ENCODE measurements around the gene VSTM4.

The VSTM4 gene

DNA sequence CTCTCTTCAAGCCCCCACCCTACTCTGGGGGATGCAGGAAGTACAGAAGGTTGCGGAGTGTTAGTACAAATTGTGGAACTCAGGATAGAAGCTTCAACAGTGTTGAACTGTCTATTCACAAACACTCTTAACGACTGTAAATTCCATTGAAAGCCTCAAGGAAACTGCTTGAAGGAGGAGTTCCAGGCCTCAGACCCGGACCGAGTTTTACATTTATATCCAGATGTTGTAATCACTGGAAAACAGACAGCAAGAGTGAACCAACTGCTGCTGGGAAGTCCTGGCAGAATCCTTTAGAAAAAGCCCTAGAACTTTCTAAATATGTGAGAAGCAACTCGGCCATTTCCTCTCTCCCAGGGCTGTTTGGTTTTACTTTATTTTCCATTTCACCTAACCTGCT lies 91.6 kb downstream of the VSTM4 start:
- no peak for TF ChIP-seq EP300 (IDR thresholded peaks at IDR 0.05; ENCODE audit: borderline replicate concordance)
- no peak for TF ChIP-seq FOXM1 (IDR thresholded peaks at IDR 0.05; ENCODE audit: borderline replicate concordance, low read depth)
- no peak for TF ChIP-seq CEBPB (IDR thresholded peaks at IDR 0.05)
- no peak for TF ChIP-seq CREB1 (IDR thresholded peaks at IDR 0.05; ENCODE audit: low read depth)
- TF ChIP-seq, protein P1, sequence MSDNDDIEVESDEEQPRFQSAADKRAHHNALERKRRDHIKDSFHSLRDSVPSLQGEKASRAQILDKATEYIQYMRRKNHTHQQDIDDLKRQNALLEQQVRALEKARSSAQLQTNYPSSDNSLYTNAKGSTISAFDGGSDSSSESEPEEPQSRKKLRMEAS (IDR thresholded peaks at IDR 0.05), result no peak
- TF ChIP-seq TCF12 (IDR thresholded peaks at IDR 0.05; ENCODE audit: low read depth), result no peak
- no peak for TF ChIP-seq YY1 (IDR thresholded peaks at IDR 0.05; ENCODE audit: low read depth)
- TF ChIP-seq TAF1 (IDR thresholded peaks at IDR 0.05; ENCODE audit: low read depth), result no peak
- TF ChIP-seq NFIC (IDR thresholded peaks at IDR 0.05), result no peak
- no peak for TF ChIP-seq REST (IDR thresholded peaks at IDR 0.05; ENCODE audit: low read depth)
- no peak for TF ChIP-seq RAD21 (IDR thresholded peaks at IDR 0.05; ENCODE audit: low read depth)
- TF ChIP-seq, protein P2, sequence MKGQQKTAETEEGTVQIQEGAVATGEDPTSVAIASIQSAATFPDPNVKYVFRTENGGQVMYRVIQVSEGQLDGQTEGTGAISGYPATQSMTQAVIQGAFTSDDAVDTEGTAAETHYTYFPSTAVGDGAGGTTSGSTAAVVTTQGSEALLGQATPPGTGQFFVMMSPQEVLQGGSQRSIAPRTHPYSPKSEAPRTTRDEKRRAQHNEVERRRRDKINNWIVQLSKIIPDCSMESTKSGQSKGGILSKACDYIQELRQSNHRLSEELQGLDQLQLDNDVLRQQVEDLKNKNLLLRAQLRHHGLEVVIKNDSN (IDR thresholded peaks at IDR 0.05), result no peak
- no peak for TF ChIP-seq TEAD4 (IDR thresholded peaks at IDR 0.05)
- no peak for TF ChIP-seq ZBTB7A (IDR thresholded peaks at IDR 0.05; ENCODE audit: low read depth)

- TF ChIP-seq REST (IDR thresholded peaks at IDR 0.05; ENCODE audit: low read depth) (no peak), FOXM1 (IDR thresholded peaks at IDR 0.05; ENCODE audit: borderline replicate concordance, low read depth) (no peak), CREB1 (IDR thresholded peaks at IDR 0.05; ENCODE audit: low read depth) (no peak), TEAD4 (IDR thresholded peaks at IDR 0.05) (no peak), EGR1 (IDR thresholded peaks at IDR 0.05) (no peak), TAF1 (IDR thresholded peaks at IDR 0.05; ENCODE audit: low read depth) (no peak), TCF12 (IDR thresholded peaks at IDR 0.05; ENCODE audit: low read depth) (no peak)
Measured at GRCh38 chr10:49023071-49023470, 92.3 kb downstream of the VSTM4 start.

GRCh38 chr10:49021685-49022084 lies 93.6 kb downstream of the VSTM4 start:
- TF ChIP-seq REST (IDR thresholded peaks at IDR 0.05; ENCODE audit: low read depth), result no peak
- TF ChIP-seq CREB1 (IDR thresholded peaks at IDR 0.05; ENCODE audit: low read depth), result no peak
- TF ChIP-seq RAD21 (IDR thresholded peaks at IDR 0.05; ENCODE audit: low read depth), result no peak
- no peak for TF ChIP-seq TEAD4 (IDR thresholded peaks at IDR 0.05)
- TF ChIP-seq, protein P1 (IDR thresholded peaks at IDR 0.05), result no peak
- no peak for TF ChIP-seq TAF1 (IDR thresholded peaks at IDR 0.05; ENCODE audit: low read depth)
- no peak for TF ChIP-seq NFIC (IDR thresholded peaks at IDR 0.05)
- TF ChIP-seq EGR1 (IDR thresholded peaks at IDR 0.05), result no peak

DNA sequence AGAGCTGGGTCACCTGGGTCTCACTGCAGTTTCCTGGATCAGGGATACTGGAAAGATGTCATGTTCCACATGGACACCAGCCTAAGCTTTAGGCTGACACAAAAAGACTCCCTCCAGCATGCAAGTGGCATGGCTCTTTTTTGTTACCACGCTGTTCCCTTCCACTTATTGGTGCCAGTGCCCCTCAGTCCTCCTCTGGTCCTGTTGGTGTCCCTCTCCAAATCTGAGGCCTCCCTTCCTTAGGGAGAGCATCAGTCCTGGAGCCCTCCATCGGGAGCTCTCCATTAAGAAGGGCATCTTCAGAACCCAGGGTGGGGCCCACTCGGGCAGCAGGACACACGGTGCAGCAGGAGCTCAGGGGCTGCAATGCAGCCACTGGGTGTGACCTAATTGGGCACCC lies 99.6 kb downstream of the VSTM4 start:
- TF ChIP-seq, protein P2 (IDR thresholded peaks at IDR 0.05), result no peak
- TF ChIP-seq TAF1 (IDR thresholded peaks at IDR 0.05; ENCODE audit: low read depth), result no peak
- no peak for TF ChIP-seq EP300 (IDR thresholded peaks at IDR 0.05; ENCODE audit: borderline replicate concordance)
- TF ChIP-seq EGR1 (IDR thresholded peaks at IDR 0.05), result no peak
- TF ChIP-seq ZBTB7A (IDR thresholded peaks at IDR 0.05; ENCODE audit: low read depth), result no peak
- no peak for TF ChIP-seq NFIC (IDR thresholded peaks at IDR 0.05)
- no peak for TF ChIP-seq YY1 (IDR thresholded peaks at IDR 0.05; ENCODE audit: low read depth)
- TF ChIP-seq REST (IDR thresholded peaks at IDR 0.05; ENCODE audit: low read depth), result no peak
- TF ChIP-seq, protein P1 (IDR thresholded peaks at IDR 0.05), result no peak
- no peak for TF ChIP-seq TEAD4 (IDR thresholded peaks at IDR 0.05)
- TF ChIP-seq TCF12 (IDR thresholded peaks at IDR 0.05; ENCODE audit: low read depth), result no peak
- TF ChIP-seq CREB1 (IDR thresholded peaks at IDR 0.05; ENCODE audit: low read depth), result no peak
- TF ChIP-seq FOXM1 (IDR thresholded peaks at IDR 0.05; ENCODE audit: borderline replicate concordance, low read depth), result no peak

Data from Ishikawa (cell line).